GM04503 (cell line): Measurements from ENCODE around the gene PDZD4.

ENCODE experiments used
- DNase-seq: peaks from one replicate; pipeline ENCODE4 v3.0.0-alpha.2; 2012; ENCODE audit warnings: low read depth

The PDZD4 gene, protein sequence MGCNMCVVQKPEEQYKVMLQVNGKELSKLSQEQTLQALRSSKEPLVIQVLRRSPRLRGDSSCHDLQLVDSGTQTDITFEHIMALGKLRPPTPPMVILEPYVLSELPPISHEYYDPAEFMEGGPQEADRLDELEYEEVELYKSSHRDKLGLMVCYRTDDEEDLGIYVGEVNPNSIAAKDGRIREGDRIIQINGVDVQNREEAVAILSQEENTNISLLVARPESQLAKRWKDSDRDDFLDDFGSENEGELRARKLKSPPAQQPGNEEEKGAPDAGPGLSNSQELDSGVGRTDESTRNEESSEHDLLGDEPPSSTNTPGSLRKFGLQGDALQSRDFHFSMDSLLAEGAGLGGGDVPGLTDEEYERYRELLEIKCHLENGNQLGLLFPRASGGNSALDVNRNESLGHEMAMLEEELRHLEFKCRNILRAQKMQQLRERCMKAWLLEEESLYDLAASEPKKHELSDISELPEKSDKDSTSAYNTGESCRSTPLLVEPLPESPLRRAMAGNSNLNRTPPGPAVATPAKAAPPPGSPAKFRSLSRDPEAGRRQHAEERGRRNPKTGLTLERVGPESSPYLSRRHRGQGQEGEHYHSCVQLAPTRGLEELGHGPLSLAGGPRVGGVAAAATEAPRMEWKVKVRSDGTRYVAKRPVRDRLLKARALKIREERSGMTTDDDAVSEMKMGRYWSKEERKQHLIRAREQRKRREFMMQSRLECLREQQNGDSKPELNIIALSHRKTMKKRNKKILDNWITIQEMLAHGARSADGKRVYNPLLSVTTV

DNA sequence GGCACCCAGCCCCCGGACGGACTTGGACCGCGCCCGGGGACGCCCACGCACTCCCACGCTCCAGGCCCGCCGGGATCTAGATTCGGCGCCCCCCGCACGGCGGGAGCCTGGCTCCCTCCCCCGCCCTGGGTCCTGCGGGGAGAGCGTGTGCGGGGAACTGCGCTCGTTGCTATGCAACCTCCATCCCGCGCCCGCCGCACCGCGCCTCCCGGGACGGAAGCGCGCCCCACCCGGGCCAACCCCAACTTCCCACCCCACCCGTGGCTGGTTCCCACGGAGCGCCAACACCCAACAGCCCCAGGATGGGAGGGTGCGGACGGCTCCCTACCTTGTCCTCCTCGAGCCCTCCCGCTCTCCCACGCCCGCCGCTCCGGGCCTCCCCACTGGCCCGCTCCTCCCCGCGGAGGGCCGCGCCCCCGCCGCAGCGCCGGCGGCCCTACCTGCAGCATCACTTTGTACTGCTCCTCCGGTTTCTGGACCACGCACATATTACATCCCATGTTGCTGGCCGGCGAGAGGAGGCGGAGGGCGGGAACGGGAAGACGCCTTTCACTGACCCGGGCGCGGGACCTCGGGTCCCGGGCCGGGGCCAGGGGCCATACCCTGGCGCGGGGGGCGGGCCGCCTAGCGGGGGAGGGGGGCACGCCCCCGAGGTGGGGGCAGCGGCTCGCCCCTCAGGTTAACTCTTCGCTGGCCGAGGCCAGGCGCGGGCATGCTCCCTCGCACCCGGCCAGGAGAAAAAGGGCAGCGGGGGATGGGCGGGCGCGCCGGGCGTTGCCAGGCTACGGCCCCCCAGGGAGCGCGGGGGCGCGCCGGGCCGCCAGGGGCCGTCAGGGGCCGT, at the start of gene PDZD4:
Gene PDZD4 (minus strand): TSS at position 746 of the 841 bp plus-strand sequence. CDS start 246 bp downstream, at position 500.
- no peak for DNase-seq

DNA sequence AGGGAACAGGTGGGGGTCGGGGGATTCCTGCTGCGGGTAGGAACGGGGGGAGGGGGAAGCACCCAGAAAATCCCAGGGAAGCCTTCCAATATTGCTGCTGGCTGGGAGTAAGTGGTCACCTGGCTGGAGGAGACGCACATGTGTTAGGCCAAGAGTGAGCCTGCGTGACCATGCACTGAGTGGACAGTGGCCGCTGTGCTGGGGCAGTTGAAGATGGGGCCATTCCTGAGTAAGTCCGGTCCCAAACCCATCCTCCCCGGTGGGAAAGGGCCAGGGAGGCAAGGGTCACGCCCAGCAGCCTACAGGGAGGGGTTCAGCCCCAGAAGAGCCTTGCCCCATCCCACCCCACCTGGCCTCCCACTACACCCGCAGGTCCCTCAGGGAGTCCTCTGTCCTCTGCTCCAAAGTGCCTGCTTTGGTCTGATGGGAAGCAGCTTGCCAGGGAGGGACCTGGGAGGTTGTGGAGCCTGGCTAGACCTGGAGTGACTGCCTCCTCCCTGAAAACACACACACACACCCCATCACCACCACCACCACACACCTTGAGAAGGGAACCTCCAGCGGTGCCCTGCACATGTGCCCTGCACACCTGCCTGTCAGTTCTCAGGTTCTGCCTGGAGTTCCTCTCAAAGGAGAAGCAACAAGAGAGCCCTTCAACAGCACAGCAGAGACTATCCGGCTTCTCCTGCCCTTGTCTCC, 49.5 kb upstream of the PDZD4 start:
- no peak for DNase-seq

DNA sequence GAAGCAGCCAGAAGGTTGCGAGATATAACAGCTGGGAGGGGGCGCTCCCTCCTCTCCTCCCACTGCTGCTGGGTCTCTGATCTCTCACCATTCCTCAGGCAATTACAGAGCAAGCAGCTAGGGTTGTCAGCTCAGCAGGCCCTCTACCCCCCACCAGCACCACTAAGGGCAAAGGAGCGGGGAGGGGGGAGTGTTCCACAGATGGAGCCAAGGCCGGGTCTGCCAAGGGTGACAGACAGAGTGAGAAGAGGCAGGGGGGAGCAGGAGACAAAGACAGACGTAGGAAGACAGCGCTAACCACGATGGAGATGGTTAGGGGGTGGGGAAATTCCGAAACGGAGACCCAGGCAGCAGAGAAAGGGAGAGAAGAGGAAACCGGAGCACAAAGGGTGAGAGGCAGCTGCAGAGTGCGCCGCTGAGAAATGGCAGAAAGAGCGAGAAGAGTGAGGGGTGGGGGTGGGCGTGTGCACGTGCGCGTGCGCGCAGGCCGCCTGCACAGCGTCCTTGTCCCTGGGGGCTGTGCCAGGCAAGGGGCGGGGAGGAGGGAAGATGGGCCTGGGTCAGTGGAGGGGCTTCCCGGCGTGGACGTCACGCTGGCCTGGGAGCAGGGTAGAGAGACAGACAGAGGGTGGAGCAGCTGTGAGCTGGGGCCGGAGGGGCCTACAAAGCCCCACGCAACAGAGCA, 48.8 kb upstream of the PDZD4 start:
- no peak for DNase-seq

DNA sequence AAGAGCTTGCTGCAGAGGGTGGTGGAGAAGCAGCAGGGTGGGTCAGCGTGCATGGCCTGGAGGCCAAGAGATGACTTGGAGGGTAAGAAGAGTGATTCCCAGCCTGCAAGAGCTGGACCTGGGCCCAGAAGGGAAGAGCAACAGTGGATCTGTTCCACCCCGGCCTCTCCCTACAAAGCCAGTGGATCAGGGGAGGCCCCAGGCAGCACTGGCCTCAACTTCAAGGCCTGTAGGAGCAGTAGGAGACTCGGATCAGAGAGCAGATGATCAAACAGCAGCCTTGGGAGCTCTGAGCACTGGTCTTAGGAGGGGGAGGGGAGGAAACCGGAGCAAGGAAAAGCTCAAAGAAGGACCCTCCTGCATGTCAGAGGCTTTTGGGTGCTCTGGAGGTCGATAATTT, 48.0 kb upstream of the PDZD4 start:
- DNase-seq, result no peak

DNA sequence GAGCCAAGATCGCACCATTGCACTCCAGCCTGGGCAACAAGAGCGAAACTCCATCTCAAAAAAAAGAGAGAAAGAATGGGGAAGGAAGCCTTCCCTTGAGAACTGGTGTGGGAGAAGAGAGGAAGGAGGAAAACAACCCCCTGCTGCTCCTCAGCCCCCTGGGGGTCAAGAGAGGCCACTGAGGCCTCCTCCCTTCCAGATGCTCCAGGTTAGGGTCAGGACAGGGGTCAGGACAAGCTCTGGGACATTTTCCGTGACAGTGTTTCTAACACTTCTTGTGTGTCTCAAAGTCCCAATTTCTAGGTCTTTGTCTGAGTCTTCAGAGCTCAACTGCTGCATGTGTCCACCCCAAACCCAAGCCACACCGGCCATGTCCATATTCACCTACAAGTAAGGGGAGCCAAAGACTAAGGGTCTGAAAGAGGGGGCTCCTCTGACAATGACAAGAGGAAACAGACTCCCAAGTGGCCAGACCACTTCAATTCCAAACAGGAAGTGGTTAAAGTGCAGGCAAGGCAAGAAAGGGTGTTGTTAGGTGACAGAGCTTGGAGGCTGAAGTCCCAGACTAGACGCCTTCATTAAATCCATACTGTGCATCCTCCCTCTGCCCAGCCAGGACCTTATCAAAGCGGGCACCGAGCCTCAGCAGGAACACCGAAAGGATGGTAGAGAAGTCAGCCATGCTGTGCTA, 47.4 kb upstream of the PDZD4 start:
- DNase-seq, result no peak

DNA sequence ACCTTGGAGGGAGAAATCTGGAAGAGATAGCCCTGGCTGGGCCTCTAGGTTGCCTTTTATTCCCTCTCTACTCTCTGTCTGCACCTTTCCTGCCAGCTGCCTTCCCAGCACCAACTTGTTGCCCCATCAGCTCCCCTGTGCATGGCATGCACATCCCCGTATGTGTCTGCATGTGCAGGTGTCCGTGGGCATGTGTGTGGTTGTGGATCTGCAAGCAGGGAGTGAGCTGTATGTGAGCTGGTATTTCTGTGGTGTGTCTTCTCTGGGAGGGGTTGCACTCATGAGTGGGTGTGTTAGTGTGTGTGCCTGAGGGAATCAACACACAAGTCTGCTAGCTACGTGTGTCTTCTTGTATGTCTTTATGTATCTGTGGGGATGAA, 45.8 kb upstream of the PDZD4 start:
- DNase-seq, result no peak

DNA sequence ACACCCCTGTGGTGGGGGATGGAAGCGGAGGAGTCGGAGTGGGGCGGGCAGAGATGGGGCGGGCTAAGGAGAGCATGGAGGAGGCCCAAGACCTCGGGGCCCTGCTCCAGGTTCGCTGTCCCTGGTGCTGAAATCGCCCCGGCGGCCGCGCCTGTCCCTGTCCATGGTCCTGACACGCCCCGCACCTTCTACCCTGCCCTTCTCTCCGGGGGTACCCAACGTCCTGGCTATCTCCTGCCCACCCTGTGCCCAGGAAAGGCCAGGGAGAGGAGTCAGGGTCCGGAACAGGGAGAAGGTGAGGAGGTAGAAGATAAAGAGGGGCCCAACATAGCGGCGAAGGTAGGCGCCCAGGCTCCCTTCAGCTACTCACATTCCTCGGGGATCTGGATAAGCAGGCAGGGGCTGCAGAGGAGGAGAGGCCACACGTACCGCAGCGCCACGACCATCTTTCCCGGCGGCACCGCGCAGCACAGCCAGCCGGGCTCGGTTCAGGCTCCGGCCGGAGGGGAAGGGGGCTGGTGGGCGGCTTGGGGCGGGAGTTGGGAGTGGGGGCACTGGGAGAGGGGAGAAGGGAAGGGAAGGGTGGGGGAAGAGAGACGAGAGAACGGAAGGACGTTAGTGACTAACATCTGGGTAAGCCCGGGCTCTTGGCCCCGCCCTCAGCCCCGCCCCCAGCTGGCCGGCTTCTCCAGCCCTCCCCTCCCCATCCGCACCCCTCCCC, 45.2 kb upstream of the PDZD4 start:
- DNase-seq, result no peak

DNA sequence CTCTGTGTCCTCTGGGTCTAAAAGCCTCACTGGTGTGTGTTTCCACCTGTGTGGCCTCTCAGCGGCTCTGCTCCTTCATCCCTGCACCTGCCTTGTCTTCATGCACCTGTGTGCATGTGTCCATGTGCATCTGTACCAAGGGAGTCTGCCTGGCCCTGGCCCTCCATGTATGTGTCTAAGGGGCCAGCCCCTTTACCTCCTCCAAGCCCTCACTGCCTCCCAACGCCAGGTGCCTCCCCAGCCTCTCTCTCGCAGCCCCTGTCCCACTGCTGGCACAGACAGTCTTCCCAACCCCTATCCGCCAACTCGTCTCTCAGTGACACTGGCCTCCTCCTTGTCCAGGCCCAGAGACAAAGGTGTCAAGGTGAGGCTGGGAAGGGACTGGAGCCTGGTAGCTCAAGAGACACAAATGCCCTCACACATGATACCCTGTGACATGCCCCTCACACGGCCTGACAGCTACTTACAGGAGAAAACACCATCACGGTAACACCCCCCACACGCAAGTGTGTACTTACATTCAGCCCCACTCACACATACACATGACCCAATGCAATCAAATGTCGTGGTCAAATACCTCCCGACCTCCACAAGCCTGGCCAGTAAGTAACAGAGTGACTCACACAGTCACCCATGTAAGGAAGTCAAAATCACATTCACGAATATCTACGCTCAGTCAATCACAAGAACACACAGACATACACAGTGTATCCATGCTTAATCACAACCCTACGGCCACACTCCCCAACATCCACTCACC, 44.2 kb upstream of the PDZD4 start:
- no peak for DNase-seq

DNA sequence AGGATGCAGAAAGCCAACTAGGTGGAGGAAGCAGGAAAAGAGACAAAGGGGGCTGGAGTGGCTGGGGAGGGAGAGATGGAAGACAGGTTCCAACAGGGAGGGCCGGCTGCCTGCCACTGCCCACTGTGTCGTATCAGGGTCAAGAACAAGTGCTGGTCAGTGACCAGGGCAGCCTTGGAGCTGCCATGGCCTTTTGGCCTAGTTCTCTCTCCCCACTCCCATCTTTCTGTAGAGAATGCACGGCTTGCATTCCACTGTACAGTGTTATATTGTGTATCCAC, 43.7 kb upstream of the PDZD4 start:
- no peak for DNase-seq

DNA sequence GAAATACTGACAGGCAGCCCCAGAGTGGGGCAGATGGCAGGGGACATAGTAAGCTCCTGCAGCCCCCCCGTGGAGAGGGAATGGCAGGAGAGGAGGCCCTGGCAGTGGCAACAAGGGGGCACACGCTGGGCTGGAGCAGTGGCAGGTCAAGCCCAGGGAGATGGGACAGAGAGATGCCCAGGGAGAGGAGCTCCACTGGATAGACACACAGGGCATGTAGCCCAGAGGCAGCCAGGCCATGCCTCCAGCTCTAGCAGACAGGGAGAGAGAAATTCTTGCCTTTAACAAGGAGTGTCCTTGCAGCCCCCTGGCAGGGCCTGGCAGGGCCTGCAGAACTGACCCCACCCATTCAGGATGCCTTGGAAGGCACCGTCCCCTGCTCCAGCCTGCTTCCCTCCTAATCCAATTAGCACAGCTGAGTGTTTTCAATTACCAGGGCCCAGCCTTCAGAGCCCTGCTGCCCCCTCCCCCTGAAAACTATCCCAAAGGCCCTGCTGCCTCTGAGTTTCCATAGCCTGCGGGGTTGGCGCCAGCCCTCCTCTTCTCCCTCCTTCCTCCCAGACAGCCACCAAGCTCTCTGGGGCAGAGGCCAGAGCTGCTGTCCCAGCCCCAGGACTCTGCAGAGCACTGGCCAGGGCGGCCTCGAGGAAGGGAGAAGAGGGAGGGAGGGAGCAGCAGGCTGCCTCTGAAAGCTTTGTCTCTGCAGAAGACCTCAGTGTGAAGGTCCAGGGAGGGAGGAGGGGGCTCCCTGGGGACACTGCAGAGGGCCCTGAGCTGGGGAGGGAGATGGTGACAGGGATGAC, 43.1 kb upstream of the PDZD4 start:
- DNase-seq, result no peak

DNA sequence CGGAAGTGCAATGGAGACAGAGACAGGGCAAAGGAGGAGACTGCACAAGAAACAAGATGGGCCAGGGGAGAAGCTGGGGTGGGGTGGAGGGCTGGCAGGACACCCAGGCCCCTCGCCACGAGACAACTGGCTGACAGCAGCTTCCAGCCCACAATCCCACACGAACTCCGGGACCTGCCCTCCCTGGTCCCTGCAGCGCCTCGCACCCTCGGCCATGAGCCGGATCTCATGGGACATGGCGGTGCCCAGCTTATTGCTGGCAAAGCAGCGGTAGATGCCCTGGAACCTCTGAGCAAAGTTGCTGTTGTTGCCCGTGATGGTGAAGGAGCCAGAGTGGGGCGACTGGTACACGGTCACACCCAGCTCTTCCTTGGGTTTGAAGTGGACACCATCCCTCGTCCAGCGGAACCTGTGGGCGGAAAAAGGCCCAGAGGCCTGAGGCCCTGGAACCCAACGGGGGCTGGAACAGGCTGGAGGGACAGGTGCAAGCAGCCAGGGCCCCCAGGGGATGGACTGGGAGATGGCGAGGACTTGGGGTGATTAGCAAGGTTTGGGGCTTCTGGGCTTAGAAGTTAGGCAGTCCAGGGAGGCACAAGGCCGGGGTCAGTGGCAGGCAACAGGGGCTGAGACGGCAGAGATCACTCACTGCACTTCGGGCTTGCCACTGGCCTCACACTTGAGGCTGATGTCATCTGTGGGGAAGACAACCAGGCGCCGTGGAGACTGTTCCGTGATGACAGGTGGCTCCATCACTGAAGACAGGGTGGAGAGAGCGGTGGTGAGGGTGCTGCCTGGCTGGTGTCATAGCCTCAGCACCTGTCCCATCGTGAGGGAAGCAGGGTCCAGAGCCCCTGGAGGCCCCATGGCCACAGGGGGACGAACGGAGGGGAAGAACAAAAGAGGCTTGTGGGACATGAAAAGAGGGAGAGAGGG, 41.9 kb upstream of the PDZD4 start:
- no peak for DNase-seq

DNA sequence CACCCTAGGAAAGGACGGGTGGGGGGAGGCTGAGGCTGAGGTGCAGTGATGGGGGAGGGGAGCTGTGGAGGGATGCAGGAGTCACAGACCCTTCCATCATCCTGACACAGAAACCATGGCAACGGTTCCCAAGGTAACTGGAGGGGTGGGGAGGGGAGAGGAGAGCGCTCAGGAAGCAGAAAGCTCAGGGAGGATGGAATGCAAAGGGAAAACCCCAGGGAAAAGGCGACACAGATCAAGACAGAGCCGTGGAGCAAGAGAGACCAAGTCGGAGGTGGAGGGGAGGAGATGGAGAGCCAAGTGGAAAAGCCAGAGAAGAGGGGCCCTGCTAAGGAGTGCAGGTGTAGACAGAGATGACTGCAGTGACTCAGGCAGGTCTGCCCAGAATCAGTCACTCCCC, 41.1 kb upstream of the PDZD4 start:
- DNase-seq, result no peak

DNA sequence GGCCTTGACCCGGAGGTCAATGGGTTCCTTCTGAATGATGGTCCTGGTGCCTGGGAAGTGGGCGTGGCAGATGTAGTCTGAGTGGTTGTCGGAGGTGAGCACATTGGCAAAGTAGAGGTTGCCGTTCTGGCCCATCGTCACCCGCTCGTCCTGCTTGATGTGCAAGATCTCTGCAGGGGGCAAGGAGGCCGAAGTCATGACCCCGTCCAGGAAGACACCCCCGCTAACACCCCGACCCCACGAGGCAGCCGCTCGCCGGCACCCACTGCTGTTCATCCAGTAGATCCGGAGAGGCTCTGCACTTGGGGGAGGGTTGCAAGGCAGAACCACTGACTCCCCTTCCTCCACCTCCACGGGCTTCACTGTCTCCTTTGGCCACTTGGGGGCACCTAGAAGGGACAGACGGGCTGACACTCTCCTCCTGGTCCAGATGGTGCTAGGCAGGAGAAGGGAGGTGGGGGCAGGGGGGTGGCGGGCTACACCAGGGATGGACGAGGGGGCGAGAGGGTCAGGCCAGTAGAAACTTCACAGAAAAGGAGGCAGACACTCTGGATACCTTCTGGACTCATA, 40.5 kb upstream of the PDZD4 start:
- DNase-seq, result no peak

DNA sequence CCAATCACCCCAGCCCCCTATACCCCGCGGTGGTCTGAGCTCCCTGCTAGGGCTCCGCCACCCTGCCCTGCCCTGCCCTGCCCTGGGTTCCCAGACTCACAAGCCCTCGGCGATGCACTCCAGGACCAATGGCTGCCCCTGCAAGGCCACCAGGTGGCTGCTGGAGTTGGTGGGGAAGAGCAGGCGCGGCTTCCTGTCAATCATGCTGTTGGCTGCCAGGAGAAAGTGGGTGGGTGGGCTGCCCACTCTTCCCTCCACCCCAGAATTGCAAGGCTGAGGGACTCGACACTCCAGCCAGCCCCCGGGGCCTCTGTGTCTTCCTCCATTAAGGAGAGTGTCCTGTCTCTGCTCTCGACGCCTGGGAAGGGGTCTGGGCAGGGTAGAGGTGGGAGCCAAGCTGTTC, 39.9 kb upstream of the PDZD4 start:
- DNase-seq, result no peak

DNA sequence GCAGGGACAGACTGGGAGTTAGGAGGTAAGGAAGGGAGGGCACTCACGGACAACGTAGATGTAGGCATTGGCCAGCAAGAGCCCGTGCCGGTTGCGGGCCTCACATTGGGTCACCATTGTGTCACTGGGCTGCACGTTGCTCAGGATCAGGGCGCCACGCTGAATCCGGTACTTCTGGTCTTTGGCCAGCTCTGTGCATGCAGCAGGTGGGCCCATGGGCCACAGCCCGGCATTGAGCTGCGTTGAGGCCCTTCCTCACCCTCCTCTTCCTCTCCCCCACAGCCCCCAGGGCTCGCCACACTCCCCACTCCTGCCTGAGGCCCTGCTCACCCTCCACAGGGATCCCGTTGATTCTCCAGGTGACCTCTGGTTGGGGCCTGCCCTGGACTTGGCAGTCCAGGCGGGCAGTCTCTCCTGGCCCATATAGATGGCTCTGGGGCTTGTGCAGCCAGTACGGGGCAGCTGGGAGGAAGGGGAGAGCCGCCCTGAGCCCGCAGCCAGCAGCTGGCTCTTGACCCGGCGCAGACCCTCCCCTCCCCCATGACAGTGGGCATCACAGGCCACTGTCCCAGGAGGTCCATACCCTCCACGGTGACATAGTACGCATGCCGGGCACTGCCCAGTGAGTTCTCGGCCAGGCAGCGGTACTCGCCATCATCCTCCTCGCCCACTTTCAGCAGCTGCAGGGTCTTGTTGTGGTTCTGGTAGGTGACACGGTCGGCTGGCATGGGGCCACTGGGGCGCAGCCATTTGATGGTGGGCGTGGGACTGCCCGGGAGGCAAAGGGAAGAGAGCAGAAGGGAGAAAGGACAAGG, 39.3 kb upstream of the PDZD4 start:
- DNase-seq, result no peak
